Activated CD8-positive, alpha-beta memory T cell treated with anti-CD3 and anti-CD28 coated beads, Interleukin-2, amount 10 ng/mL, durations not matched to agents 7 days and 5 days (primary cell): ENCODE results near the gene EFEMP2. TPM values are rescaled to one million over a fixed set of nuclear protein-coding genes. Genes with fewer than 3 reads are reported as not detected.
A peak's percentile ranks its signal among the peaks of the same experiment; 100 is the strongest.

Experiments used
- ATAC-seq: fragments of 150-1000 bp; cut with Tn5 transposase; one replicate; pipeline ENCODE4 v1.10.0; 2021; ENCODE audit warnings: moderate library complexity
- CTCF ChIA-PET: fragments of 350-600 bp; sonication (Branson Sonifier 250); formaldehyde crosslinking; loops from one replicate; lab custom pipeline; 2021; ENCODE audit warnings: antibody characterized with exemption; lab: Charles Lee
- DNase-seq: peaks from one replicate; pipeline ENCODE4 v3.0.0-alpha.2; 2020
- H3K27ac Mint-ChIP-seq: one replicate; pipeline ENCODE4 v1.8.0; 2021; ENCODE audit warnings: mild to moderate bottlenecking, mixed read lengths
- H3K27me3 Mint-ChIP-seq: one replicate; pipeline ENCODE4 v1.8.0; 2021; ENCODE audit warnings: mixed read lengths
- H3K36me3 Mint-ChIP-seq: one replicate; pipeline ENCODE4 v1.8.0; 2021; ENCODE audit warnings: mild to moderate bottlenecking, mixed read lengths
- H3K4me1 Mint-ChIP-seq: one replicate; pipeline ENCODE4 v1.8.0; 2021; ENCODE audit warnings: mixed read lengths
- H3K4me3 Mint-ChIP-seq: one replicate; pipeline ENCODE4 v1.8.0; 2021; ENCODE audit warnings: mild to moderate bottlenecking, moderate library complexity, mixed read lengths
- H3K9me3 Mint-ChIP-seq: one replicate; pipeline ENCODE4 v1.8.0; 2022; ENCODE audit warnings: low read depth, mixed read lengths
- total RNA-seq, 2 experiments: library from RNA; stranded (reverse); gene quantifications; one replicate each; pipeline ENCODE4 v1.2.3, GENCODE V29; 2021

The EFEMP2 gene
- total RNA-seq, 2 experiments from 2014 or later = 7.1 to 13.4 TPM

DNA sequence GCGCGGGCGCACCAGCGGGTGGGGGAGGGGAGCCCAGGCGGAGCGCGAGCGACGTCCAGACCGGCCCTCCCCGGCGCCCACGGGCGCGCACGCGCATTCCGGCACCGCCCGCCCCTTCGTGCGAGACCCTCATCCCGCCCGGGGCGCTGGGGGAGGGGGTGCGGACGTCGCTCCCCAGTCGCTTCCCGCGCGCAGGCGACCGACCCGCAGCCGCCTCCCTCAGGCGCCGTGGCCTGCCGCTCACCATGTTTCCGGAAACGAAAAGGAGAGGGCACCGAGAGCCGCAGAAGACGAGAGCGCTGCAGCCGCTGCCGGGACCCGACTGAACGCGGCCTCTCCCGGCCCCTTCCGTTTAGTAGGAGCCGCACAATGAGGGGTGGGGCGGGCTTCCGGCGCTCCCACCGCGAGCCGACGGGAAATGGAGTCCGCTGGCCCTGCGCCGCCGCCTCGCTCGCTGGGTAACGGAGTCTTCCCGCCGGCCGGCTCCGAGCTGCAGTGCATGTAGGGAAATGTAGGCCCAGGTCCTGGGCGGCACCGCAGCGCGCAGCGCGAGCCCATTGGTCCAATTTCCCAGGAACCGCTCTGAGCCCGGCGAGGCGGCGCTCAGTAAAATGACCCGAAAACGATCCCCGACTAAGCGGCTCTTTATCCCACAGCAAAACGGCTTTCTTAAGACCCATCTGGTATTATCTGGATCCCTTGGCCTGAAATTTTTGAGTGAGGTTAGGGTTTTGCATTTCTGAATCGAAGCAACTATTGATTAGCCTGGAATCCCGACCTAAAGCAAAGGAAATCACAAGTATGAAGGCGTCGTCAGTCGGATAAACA is 14.5 kb downstream of the EFEMP2 start, which contains the start of gene CFL1:
TSS of gene CFL1 (minus strand) at position 328 of the 828 bp plus-strand sequence. CDS start at position 247, 81 bp downstream.
- Mint-ChIP-seq H3K27ac (peak within 1 kb of the TSS; percentile 99), H3K27me3 (no peaks in the 10 kb centered on the region), H3K9me3 (no peaks in the 10 kb centered on the region), H3K36me3 (peaks cover 53% of the 10 kb centered on the region), H3K4me3 (peak within 1 kb of the TSS; percentile 91), H3K4me1 (peaks cover 47% of the 10 kb centered on the region)
- DNase-seq (peak; percentile 99), ATAC-seq (peak; percentile 63)
- CTCF ChIA-PET = interaction anchor here (0.8 to 27.4 kb wide), 9 partner anchors 9 to 150 kb away, joined by 3 to 710 read pairs (median 20); partner anchors contain the start of genes AP5B1, CCDC85B, CTSW and EFEMP2

- peaks cover 53% of the 10 kb centered on the region for H3K36me3 Mint-ChIP-seq
- no peaks in the 10 kb centered on the region for H3K9me3 Mint-ChIP-seq
- CTCF ChIA-PET = interaction anchor here (3.0 to 27.4 kb wide), 5 partner anchors 14 to 146 kb away, joined by 20 to 710 read pairs (median 24); partner anchors contain the start of genes AP5B1, CCDC85B, CTSW and EFEMP2
- DNase-seq (peak; percentile 79), ATAC-seq (peak; percentile 0)
- H3K4me1 Mint-ChIP-seq = peaks cover 42% of the 10 kb centered on the region
- H3K27me3 Mint-ChIP-seq = no peaks in the 10 kb centered on the region
- peak overlapping the region; percentile 81 for H3K27ac Mint-ChIP-seq
- H3K4me3 Mint-ChIP-seq = peak overlapping the region; percentile 91
Measured at GRCh38 chr11:65857500-65857852, 15.1 kb downstream of the EFEMP2 start.

GRCh38 chr11:65856689-65857499 is 15.7 kb downstream of the EFEMP2 start:
- ATAC-seq (peak; percentile 6), DNase-seq (peak; percentile 93)
- H3K27me3 Mint-ChIP-seq = no peaks in the 10 kb centered on the region
- peaks cover 2% of the 10 kb centered on the region for H3K9me3 Mint-ChIP-seq
- peaks cover 41% of the 10 kb centered on the region for H3K4me1 Mint-ChIP-seq
- peak overlapping the region; percentile 81 for H3K27ac Mint-ChIP-seq
- H3K4me3 Mint-ChIP-seq = peak overlapping the region; percentile 91
- H3K36me3 Mint-ChIP-seq = peaks cover 57% of the 10 kb centered on the region
- CTCF ChIA-PET = interaction anchor here (27.4 kb wide), 1 partner anchor 34 kb away, joined by 710 read pairs; the partner anchor contains the start of genes CCDC85B, CTSW, FIBP and FOSL1

GRCh38 chr11:65855927-65856363 is 16.7 kb downstream of the EFEMP2 start:
- DNase-seq (no peak), ATAC-seq (no peak)
- peak overlapping the region; percentile 81 for H3K27ac Mint-ChIP-seq
- no peaks in the 10 kb centered on the region for H3K27me3 Mint-ChIP-seq
- peaks cover 2% of the 10 kb centered on the region for H3K9me3 Mint-ChIP-seq
- CTCF ChIA-PET = interaction anchor here (27.4 kb wide), 1 partner anchor 35 kb away, joined by 710 read pairs; the partner anchor contains the start of genes CCDC85B, CTSW, FIBP and FOSL1
- H3K36me3 Mint-ChIP-seq = peaks cover 58% of the 10 kb centered on the region
- peaks cover 33% of the 10 kb centered on the region for H3K4me1 Mint-ChIP-seq
- H3K4me3 Mint-ChIP-seq = peak overlapping the region; percentile 91

DNA sequence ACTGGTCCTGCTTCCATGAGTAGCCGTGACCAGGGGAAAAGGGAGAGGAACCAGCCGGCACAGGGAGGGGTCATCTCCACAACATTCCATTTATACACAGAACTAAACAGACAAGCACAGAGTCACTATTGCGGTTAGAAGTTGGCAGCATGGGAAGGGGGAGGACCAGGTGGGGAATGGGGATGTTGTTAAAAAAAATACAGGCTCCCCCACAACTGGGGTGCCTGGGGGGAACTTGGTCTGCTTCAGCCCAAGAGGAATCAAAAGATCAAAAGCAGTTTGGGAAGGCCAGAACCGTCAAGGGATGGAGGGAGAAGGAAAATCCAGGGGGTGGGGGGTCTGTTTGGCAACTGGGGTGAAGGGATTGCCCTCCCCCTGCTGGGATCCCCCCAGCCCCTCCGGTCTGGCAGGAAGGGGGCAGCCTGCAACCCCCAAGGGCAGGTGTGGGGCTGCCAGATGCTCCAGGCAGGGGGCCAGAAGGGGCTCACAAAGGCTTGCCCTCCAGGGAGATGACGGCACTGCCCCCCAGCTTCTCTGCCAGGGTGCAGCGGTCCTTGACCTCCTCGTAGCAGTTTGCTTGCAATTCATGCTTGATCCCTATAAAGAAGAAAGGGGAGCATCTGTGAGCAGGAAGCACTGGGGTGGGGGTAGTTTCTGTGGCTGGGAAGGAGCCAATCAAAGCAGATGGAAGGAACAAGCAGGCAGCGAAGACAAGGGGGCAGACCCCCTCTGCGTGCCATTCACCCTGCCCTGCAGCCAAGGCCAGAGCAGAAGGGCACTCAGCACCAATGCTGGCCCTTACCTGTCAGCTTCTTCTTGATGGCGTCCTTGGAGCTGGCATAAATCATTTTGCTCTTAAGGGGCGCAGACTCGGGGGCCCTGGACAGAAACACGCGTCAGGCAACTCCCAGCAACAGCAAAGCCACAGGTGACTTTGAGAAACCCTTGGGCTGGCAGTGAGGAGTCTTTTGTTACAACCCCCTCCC is 17.5 kb downstream of the EFEMP2 start:
- no peaks in the 10 kb centered on the region for H3K27me3 Mint-ChIP-seq
- CTCF ChIA-PET = interaction anchor here (27.4 kb wide), 1 partner anchor 35 kb away, joined by 710 read pairs; the partner anchor contains the start of genes CCDC85B, CTSW, FIBP and FOSL1

DNA sequence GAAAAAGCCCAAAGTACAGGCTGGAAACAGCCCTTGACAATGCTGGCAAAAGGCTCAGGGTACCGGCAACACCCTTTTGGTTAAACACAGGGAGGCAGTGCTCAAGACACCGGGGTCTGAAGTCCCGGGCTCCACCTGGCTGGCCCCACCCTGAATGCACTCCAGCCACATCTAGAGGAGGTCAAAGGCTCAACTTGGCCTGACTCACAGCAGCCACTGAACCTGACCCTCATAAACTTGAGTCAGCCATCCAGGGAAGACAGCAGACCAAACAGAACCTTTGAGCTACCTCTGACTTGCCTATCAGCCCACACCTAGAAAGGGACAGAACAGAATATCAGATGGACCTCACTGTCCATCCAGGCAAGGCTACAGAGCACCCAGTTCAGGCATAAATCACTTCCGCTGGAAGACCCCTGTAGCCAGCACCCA is 18.4 kb downstream of the EFEMP2 start:
- H3K27me3 Mint-ChIP-seq = no peaks in the 10 kb centered on the region
- no peak for ATAC-seq
- no peak for DNase-seq
- peaks cover 57% of the 10 kb centered on the region for H3K36me3 Mint-ChIP-seq
- H3K9me3 Mint-ChIP-seq = peaks cover 2% of the 10 kb centered on the region
- H3K4me3 Mint-ChIP-seq = no peak overlapping the region
- H3K4me1 Mint-ChIP-seq = peaks cover 30% of the 10 kb centered on the region
- CTCF ChIA-PET = no interaction called here
- H3K27ac Mint-ChIP-seq = no peak overlapping the region

More for the DNA sequence above, 17.5 kb downstream of the EFEMP2 start:
- Mint-ChIP-seq H3K27ac (peak overlapping the region; percentile 81), H3K36me3 (peaks cover 57% of the 10 kb centered on the region), H3K4me1 (peaks cover 33% of the 10 kb centered on the region), H3K4me3 (peak overlapping the region; percentile 91), H3K9me3 (peaks cover 2% of the 10 kb centered on the region)
- DNase-seq = no peak
- no peak for ATAC-seq

DNA sequence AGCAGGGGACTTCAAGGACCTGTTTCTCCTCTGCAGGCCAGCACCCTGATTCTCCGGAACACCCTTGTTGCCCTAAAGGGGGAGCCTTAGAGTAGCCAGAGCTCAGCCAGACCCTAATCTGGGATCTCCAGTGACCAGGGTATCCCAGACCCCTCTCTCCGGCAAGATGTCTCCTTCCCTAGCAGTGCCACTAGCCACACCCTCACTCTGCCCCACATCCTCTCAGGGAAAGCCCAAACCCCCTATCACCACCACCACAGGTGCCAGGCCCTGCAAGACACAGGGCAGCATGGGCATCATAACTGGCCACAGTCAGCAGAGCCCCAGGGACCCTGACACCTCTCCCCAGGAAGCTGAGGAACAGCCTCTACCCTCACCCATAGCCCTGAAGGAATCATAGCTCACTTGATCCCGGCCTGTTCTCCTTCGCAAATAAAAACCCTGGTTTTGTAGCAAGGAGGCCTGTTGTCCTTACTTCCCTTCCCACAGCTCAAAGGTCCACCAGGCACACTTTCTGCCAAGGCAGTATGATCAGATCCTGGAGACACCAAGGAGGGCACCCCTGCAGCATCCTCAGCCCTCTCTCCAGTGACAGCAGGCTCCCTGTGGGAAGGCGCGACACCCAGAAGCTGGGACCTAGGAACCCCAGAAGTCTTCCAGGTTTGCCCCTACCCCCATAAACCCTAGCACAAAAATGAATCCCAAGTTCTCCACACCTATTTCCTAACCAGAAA is 19.2 kb downstream of the EFEMP2 start:
- Mint-ChIP-seq H3K27ac (peak overlapping the region; percentile 3), H3K4me3 (no peak overlapping the region), H3K9me3 (peaks cover 2% of the 10 kb centered on the region), H3K27me3 (no peaks in the 10 kb centered on the region), H3K4me1 (peaks cover 30% of the 10 kb centered on the region), H3K36me3 (peaks cover 57% of the 10 kb centered on the region)
- DNase-seq = no peak
- ATAC-seq = no peak
- CTCF ChIA-PET = interaction anchor here (1.1 to 5.6 kb wide), 3 partner anchors 31 to 73 kb away, joined by 5 to 20 read pairs (median 5); partner anchors contain the start of gene FIBP

DNA sequence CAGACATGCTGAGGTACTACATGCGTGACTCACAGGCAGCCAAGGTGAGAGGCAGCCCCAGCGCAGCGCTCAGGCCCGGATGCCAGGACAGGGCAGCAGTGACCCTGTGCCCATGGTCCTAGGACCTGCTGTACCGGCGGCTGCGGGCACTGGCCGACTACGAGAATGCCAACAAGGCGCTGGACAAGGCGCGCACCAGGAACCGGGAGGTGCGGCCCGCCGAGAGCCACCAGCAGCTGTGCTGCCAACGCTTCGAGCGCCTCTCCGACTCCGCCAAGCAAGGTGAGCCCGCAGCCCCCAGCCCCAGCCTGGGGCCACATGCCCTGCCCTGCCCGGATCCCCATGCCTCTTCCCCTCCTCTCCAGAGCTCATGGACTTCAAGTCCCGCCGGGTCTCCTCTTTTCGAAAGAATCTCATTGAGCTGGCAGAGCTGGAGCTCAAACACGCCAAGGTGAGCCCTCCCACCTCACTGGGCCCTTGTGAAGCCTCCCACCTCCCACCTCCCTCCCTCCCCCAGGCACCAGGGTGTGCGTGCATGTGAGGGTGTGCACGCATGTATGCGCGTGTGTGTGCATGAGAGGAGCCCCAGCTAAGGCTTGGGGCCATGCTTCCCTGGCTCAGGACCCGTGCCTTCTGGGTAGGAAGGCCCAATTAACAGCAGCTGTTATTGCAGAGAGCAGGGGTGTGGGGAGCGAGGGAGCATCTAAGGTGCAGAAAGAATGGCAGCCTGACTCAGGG is 19.9 kb downstream of the EFEMP2 start:
- peaks cover 57% of the 10 kb centered on the region for H3K36me3 Mint-ChIP-seq
- CTCF ChIA-PET = interaction anchor here (1.1 to 5.6 kb wide), 9 partner anchors 10 to 141 kb away, joined by 3 to 20 read pairs (median 4); partner anchors contain the start of genes FIBP and SNX32
- H3K27me3 Mint-ChIP-seq = no peaks in the 10 kb centered on the region
- ATAC-seq (no peak), DNase-seq (no peak)
- no peak overlapping the region for H3K27ac Mint-ChIP-seq
- H3K4me1 Mint-ChIP-seq = peaks cover 30% of the 10 kb centered on the region
- H3K9me3 Mint-ChIP-seq = peaks cover 2% of the 10 kb centered on the region
- no peak overlapping the region for H3K4me3 Mint-ChIP-seq

- H3K27ac Mint-ChIP-seq = no peak overlapping the region
- CTCF ChIA-PET = interaction anchor here (0.6 to 5.6 kb wide), 16 partner anchors 8 to 1139 kb away, joined by 3 to 20 read pairs (median 4); partner anchors contain the start of genes FIBP, MUS81 and SNX32
- no peak for DNase-seq
- H3K9me3 Mint-ChIP-seq = peaks cover 2% of the 10 kb centered on the region
- peaks cover 57% of the 10 kb centered on the region for H3K36me3 Mint-ChIP-seq
- ATAC-seq = no peak
- no peak overlapping the region for H3K4me3 Mint-ChIP-seq
- no peaks in the 10 kb centered on the region for H3K27me3 Mint-ChIP-seq
- H3K4me1 Mint-ChIP-seq = peaks cover 30% of the 10 kb centered on the region
Measured at GRCh38 chr11:65851811-65852507, 20.6 kb downstream of the EFEMP2 start.

- H3K36me3 Mint-ChIP-seq = peaks cover 49% of the 10 kb centered on the region
- ATAC-seq (peak; percentile 3), DNase-seq (peak; percentile 52)
- no peak overlapping the region for H3K27ac Mint-ChIP-seq
- H3K4me3 Mint-ChIP-seq = no peak overlapping the region
- H3K27me3 Mint-ChIP-seq = no peaks in the 10 kb centered on the region
- H3K4me1 Mint-ChIP-seq = peaks cover 22% of the 10 kb centered on the region
- H3K9me3 Mint-ChIP-seq = peaks cover 2% of the 10 kb centered on the region
- CTCF ChIA-PET = interaction anchor here (0.5 to 5.6 kb wide), 16 partner anchors 9 to 150 kb away, joined by 3 to 20 read pairs (median 4); partner anchors contain the start of genes CCDC85B, FIBP, MUS81 and SNX32
Measured at GRCh38 chr11:65851083-65851579, 21.5 kb downstream of the EFEMP2 start.
